Measurements from ENCODE around the gene SLC22A17.

Gene SLC22A17

GRCh38 chr14:23379366-23380196 lies 26.9 kb upstream of the SLC22A17 start:
- in situ Hi-C loops (cut with HindIII; ENCODE audit: low pct_ligation_motif_present, low sequenced_read_pairs): no loop called here

GRCh38 chr14:23378612-23379220 lies 26.0 kb upstream of the SLC22A17 start:
- no peak for TF ChIP-seq CTCF (IDR thresholded peaks at IDR 0.05; ENCODE audit: low read depth, low read length, missing control alignments)

More at GRCh38 chr14:23379366-23380196, 26.9 kb upstream of the SLC22A17 start:
- no peak for DNase-seq
- peaks cover 2% of the 10 kb centered on the region for H3K27me3 ChIP-seq (replicated peaks)
- no peaks in the 10 kb centered on the region for H3K36me3 ChIP-seq (replicated peaks)
- TF ChIP-seq CTCF (IDR thresholded peaks at IDR 0.05; ENCODE audit: low read depth, low read length, missing control alignments): peak; percentile 99
- no peak overlapping the region for H3K27ac ChIP-seq
- no peak overlapping the region for H3K4me3 ChIP-seq (ENCODE audit: low read depth, low read length)

GRCh38 chr14:23377573-23378563 lies 25.2 kb upstream of the SLC22A17 start:
- no peak overlapping the region for H3K27ac ChIP-seq
- TF ChIP-seq CTCF (IDR thresholded peaks at IDR 0.05; ENCODE audit: low read depth, low read length, missing control alignments): no peak
- peaks cover 2% of the 10 kb centered on the region for H3K27me3 ChIP-seq (replicated peaks)
- no peaks in the 10 kb centered on the region for H3K36me3 ChIP-seq (replicated peaks)
- no peak overlapping the region for H3K4me3 ChIP-seq (ENCODE audit: low read depth, low read length)
- DNase-seq: no peak
- in situ Hi-C loops (cut with HindIII; ENCODE audit: low pct_ligation_motif_present, low sequenced_read_pairs): no loop called here

More at GRCh38 chr14:23378612-23379220, 26.0 kb upstream of the SLC22A17 start:
- Histone ChIP-seq H3K27me3 (replicated peaks) (peaks cover 2% of the 10 kb centered on the region), H3K4me3 (ENCODE audit: low read depth, low read length) (no peak overlapping the region), H3K27ac (no peak overlapping the region), H3K36me3 (replicated peaks) (no peaks in the 10 kb centered on the region)
- in situ Hi-C loops (cut with HindIII; ENCODE audit: low pct_ligation_motif_present, low sequenced_read_pairs): no loop called here
- DNase-seq: no peak

GRCh38 chr14:23377198-23377550 lies 24.5 kb upstream of the SLC22A17 start:
- TF ChIP-seq CTCF (IDR thresholded peaks at IDR 0.05; ENCODE audit: low read depth, low read length, missing control alignments): no peak
- Histone ChIP-seq H3K36me3 (replicated peaks) (no peaks in the 10 kb centered on the region), H3K4me3 (ENCODE audit: low read depth, low read length) (no peak overlapping the region), H3K27ac (no peak overlapping the region), H3K27me3 (replicated peaks) (peaks cover 2% of the 10 kb centered on the region)
- in situ Hi-C loops (cut with HindIII; ENCODE audit: low pct_ligation_motif_present, low sequenced_read_pairs): no loop called here
- no peak for DNase-seq

GRCh38 chr14:23376482-23377197 lies 24.0 kb upstream of the SLC22A17 start, which contains the start of gene CMTM5:
Gene CMTM5 (plus strand): TSS chr14:23377046. CDS start chr14:23377252, 206 bp downstream.
- no peak within 1 kb of the TSS for H3K4me3 ChIP-seq (ENCODE audit: low read depth, low read length)
- peaks cover 2% of the 10 kb centered on the region for H3K27me3 ChIP-seq (replicated peaks)
- H3K27ac ChIP-seq: no peak within 1 kb of the TSS
- TF ChIP-seq CTCF (IDR thresholded peaks at IDR 0.05; ENCODE audit: low read depth, low read length, missing control alignments): no peak
- no peaks in the 10 kb centered on the region for H3K36me3 ChIP-seq (replicated peaks)
- DNase-seq: no peak
- in situ Hi-C loops (cut with HindIII; ENCODE audit: low pct_ligation_motif_present, low sequenced_read_pairs): no loop called here

Measured in brain microvascular endothelial cell (primary cell).